Motor neuron (in vitro differentiated cells): ENCODE results near the gene EHMT1. TPM values are rescaled to one million over a fixed set of nuclear protein-coding genes. Genes with fewer than 3 reads are reported as not detected.

Experiments used
- ATAC-seq, 8 experiments: fragments of 200-7000 bp; cut with Tn5 transposase; replicated peaks in 6 of 8; 2 replicates each; pipeline ENCODE4 v1.8.0; 2021; ENCODE audit warnings: mild to moderate bottlenecking in 8 of 8, moderate library complexity in 8 of 8
- H3K27ac ChIP-seq, 2 donors: fragments of 250-450 bp; sonication (Bioruptor Pico); 2 replicates each; pipeline ENCODE4 v1.9.0; 2021; ENCODE audit warnings: antibody characterized with exemption in 2 of 2, mild to moderate bottlenecking in 2 of 2, moderate library complexity in 1 of 2
- H3K4me1 ChIP-seq, 2 donors: fragments of 250-450 bp; sonication (Bioruptor Pico); replicated peaks in 1 of 2; 2 replicates each; pipeline ENCODE4 v1.6.1; 2021; ENCODE audit warnings: antibody characterized with exemption in 2 of 2, mild to moderate bottlenecking in 2 of 2, moderate library complexity in 1 of 2
- H3K4me3 ChIP-seq, 5 donors: fragments of 250-450 bp; sonication (Bioruptor Pico); 2 replicates each; pipeline ENCODE4 v1.9.0; 2021; ENCODE audit warnings: antibody characterized with exemption in 5 of 5, mild to moderate bottlenecking in 5 of 5, moderate library complexity in 4 of 5
- WGBS, 10 experiments: fragments of 450-650 bp; shearing (Covaris generic); methylation state at CpG; one replicate each; pipeline ENCODE4 v1.0.0; 2022; 5-methylcytosine and 5-hydroxymethylcytosine counted together
- in situ Hi-C, 9 experiments: fragments of 400-800 bp; cut with MboI; loops; one replicate each; pipeline ENCODE4 v1.15.0; 2021; ENCODE audit warnings: low sequenced_read_pairs in 9 of 9, low pct_unique_long_range_greater_than_20kb in 2 of 9; ENCODE audit not compliant: unreplicated experiment in 9 of 9
- total RNA-seq, 8 experiments: library from RNA; unstranded; fragments of 300-600 nt; gene quantifications; 2 replicates each; pipeline versions ENCODE4 v1.2.3 to v1.2.4, GENCODE V29; 2022

Gene EHMT1
- total RNA-seq, 8 experiments from 2014 or later: 25.0 to 90.6 (median 42.6) TPM

- H3K4me3 ChIP-seq: no peak overlapping the region
- no peak for ATAC-seq
- in situ Hi-C loops: no loop called here
- no peaks in the 10 kb centered on the region for H3K4me1 ChIP-seq
- no CpG with 5 or more reads among the region's 20 CpGs for WGBS, 10 experiments
- no peak overlapping the region for H3K27ac ChIP-seq
Observed at GRCh38 chr9:137832191-137832700, 213.4 kb downstream of the EHMT1 start.

- Histone ChIP-seq H3K27ac (no peak overlapping the region), H3K4me1 (no peaks in the 10 kb centered on the region), H3K4me3 (no peak overlapping the region)
- WGBS, 10 experiments: 75 to 100% (median 94%) methylated on average over 2 to 9 of the region's 44 CpGs; no CpG with 5 or more reads in 5 of the 10 experiments
- no peak for ATAC-seq
- in situ Hi-C loops: no loop called here
Observed at GRCh38 chr9:137832830-137833590, 214.2 kb downstream of the EHMT1 start.

DNA sequence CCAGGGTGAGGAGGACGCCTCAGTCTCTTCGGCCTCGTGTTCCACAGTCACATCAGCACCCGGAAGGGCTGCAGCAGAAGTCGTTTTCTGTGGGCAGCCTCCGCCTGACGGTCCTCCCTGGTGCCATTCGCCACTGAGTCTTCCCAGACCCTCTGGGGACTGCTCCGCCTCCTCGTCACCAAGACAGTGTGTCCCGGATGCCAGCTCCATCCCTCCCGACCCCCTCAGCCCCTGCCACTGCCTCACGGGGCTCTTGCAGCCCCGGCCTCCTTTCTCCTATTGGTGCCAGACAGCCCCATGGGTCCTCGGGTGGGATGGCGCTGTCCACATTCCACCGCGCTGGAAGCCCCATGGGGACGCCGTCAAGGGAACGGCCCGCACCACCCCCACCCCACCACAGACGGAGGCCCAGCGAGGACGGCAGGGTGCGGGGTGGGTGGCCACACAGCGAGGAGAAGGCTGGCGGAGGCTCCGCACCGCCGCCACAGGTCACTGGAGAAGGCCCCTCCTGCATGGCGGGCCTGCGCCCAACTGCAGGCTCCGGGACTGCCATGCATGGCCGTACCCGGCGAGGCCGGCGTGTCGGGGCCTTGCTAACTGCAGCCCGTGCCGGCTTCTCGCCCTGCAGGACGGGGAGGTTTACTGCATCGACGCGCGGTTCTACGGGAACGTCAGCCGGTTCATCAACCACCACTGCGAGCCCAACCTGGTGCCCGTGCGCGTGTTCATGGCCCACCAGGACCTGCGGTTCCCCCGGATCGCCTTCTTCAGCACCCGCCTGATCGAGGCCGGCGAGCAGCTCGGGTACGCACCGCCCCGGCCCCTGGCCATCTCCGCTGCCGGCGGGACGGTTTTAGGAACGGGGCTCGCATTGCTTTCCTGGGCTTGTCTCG, 215.2 kb downstream of the EHMT1 start:
- H3K4me3 ChIP-seq: no peak overlapping the region
- in situ Hi-C loops: no loop called here
- 90 to 100% (median 99%) methylated on average over 2 to 15 of the region's 73 CpGs; no CpG with 5 or more reads in 4 of the 10 experiments for WGBS, 10 experiments
- H3K27ac ChIP-seq: no peak overlapping the region
- no peak for ATAC-seq
- H3K4me1 ChIP-seq: no peaks in the 10 kb centered on the region

GRCh38 chr9:137834846-137835546, 216.2 kb downstream of the EHMT1 start:
- ATAC-seq: no peak
- Histone ChIP-seq H3K27ac (no peak overlapping the region), H3K4me3 (no peak overlapping the region), H3K4me1 (no peaks in the 10 kb centered on the region)
- in situ Hi-C loops: no loop called here
- WGBS, 10 experiments: 88 to 100% (median 98%) methylated on average over 1 to 27 of the region's 66 CpGs; no CpG with 5 or more reads in 4 of the 10 experiments

DNA sequence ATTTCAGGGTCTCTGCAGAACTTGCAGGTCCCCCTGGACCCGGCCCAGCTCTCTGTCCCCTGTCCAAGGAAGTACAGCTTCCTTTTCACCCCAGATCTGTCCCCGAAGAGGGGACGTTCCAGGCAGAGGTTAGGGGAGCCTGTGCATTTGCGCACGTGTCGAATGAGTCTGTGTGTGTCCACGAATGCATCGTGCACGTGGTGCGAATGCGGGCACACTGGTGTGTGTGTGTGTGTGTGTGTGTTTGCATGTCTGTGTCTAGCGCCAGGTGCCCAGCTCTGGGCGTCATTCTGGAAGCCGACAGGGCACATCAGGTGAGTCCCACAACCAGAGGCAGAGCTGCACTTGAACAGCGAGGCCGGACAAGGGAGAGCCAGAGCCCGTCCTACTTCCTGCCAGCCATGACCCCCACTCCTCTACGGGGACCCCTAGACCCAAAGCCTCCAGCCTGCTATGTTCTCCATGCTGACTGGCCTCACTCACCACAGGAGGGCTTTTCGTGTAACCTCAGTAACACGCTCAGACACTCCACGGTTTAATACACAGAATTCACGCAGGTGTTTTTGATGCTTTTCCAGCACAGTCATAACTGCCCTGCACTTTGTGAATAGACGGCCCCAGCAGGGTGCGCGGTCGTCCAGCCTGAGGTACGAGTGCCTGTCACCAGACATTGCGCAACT, 217.5 kb downstream of the EHMT1 start:
- Histone ChIP-seq H3K4me1 (no peaks in the 10 kb centered on the region), H3K27ac (no peak overlapping the region), H3K4me3 (no peak overlapping the region)
- WGBS, 10 experiments: 86 to 100% (median 92%) methylated on average over 1 to 12 of the region's 28 CpGs; no CpG with 5 or more reads in 1 of the 10 experiments
- in situ Hi-C loops: no loop called here
- ATAC-seq: peak in 3 of 8 experiments; percentile 4 to 25 (median 4)

DNA sequence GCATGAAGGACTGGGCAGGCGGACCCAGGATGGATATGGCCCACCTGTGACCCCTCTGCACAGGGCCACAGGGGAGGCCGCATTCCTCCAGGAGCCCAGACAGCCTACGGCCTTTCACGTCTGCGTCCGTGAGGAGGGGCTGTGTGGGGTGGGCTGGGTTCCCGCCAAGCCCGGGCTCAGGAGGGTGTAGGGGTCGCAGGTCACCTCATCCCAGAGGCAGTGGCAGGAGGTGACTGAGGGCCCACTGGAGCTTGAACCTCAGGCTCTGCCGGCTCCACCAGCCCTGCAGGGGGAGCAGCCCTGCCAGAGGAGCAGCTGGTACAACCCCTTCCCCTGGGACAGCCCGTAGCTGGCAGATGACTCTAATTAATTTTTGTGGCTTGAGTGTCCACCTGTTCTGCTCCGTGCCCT, 218.0 kb downstream of the EHMT1 start:
- ATAC-seq: peak in 4 of 8 experiments; percentile 6 to 43 (median 22)
- Histone ChIP-seq H3K4me3 (no peak overlapping the region), H3K27ac (no peak overlapping the region), H3K4me1 (no peaks in the 10 kb centered on the region)
- in situ Hi-C loops: no loop called here
- WGBS, 10 experiments: 37 to 100% (median 72%) methylated on average over 1 to 6 of the region's 12 CpGs; no CpG with 5 or more reads in 5 of the 10 experiments

- peak in 1 of 8 experiments; percentile 13 for ATAC-seq
- Histone ChIP-seq H3K27ac (no peak overlapping the region), H3K4me3 (no peak overlapping the region), H3K4me1 (no peaks in the 10 kb centered on the region)
- WGBS, 10 experiments: 80 to 100% (median 96%) methylated on average over 2 to 4 of the region's 20 CpGs; no CpG with 5 or more reads in 7 of the 10 experiments
- in situ Hi-C loops: no loop called here
Observed at GRCh38 chr9:137837345-137838278, 218.8 kb downstream of the EHMT1 start.

- ATAC-seq: no peak
- no peaks in the 10 kb centered on the region for H3K4me1 ChIP-seq
- in situ Hi-C loops: no loop called here
- H3K4me3 ChIP-seq: no peak overlapping the region
- H3K27ac ChIP-seq: no peak overlapping the region
- 90 to 100% (median 94%) methylated on average over 2 to 6 of the region's 10 CpGs; no CpG with 5 or more reads in 5 of the 10 experiments for WGBS, 10 experiments
Observed at GRCh38 chr9:137838576-137838975, 219.8 kb downstream of the EHMT1 start.

- H3K4me1 ChIP-seq: no peaks in the 10 kb centered on the region
- 61 to 100% (median 80%) methylated on average over 3 to 8 of the region's 9 CpGs; no CpG with 5 or more reads in 2 of the 10 experiments for WGBS, 10 experiments
- ATAC-seq: no peak
- no peak overlapping the region for H3K27ac ChIP-seq
- in situ Hi-C loops: no loop called here
- H3K4me3 ChIP-seq: no peak overlapping the region
Observed at GRCh38 chr9:137843355-137843754, 224.6 kb downstream of the EHMT1 start.

DNA sequence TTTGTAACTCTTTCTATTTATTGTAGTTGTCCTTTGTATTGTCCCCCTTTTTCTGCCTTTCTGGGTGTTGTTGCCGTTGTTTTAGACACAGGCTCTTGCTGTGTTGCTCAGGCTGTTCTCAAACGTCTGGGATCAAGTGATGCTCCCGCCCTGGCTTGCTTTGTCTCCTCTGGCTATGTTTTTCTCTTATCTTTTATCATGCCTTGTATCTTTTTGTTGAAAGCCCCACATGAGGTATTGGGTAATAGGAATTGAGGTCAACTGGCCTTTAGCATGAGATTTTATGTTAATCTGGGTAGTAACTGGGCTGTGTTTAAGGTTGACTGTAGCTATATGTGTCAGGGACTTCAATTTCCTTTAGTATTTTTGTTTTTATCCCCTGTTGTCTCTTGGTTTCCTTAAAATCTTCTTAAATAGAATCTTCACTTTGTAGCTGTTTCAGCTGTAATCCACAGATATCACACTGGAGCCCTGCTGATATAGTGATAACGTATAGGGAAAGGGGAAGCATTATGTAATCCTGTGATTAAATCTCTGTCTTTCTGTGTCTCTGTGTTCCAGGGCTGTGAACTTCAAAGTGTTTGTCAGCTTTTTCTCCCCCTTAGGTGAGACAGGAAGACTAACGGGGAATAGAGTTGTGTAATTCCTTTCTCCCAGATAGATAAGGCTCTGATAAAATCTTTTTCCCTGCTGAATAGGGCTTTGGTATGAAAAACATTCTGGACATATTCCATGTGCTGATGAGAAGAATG, 232.9 kb downstream of the EHMT1 start:
- Histone ChIP-seq H3K4me3 (no peak overlapping the region), H3K27ac (no peak overlapping the region), H3K4me1 (no peaks in the 10 kb centered on the region)
- 0 to 83% (median 36%) methylated on average over 1 to 5 of the region's 5 CpGs for WGBS, 10 experiments
- peak in 2 of 8 experiments; percentile 25 to 36 for ATAC-seq
- in situ Hi-C loops: no loop called here

- in situ Hi-C loops: no loop called here
- Histone ChIP-seq H3K27ac (no peak overlapping the region), H3K4me3 (no peak overlapping the region), H3K4me1 (no peaks in the 10 kb centered on the region)
- no peak for ATAC-seq
- WGBS, 10 experiments: 17 to 100% (median 86%) methylated on average over 1 of the region's 1 CpG; no CpG with 5 or more reads in 1 of the 10 experiments
Observed at GRCh38 chr9:137853392-137853995, 234.7 kb downstream of the EHMT1 start.
